AG09319 (cell line): ENCODE data around the gene MAST4.

Source experiments
- DNase-seq: peaks from one replicate; pipeline ENCODE4 v3.0.0-alpha.2; 2010; ENCODE audit warnings: low read depth; ENCODE audit errors: extremely low read depth
- CTCF ChIP-seq: IDR thresholded peaks from 2 replicates; pipeline ENCODE4 v1.5.1; 2011; ENCODE audit warnings: low read depth, mild to moderate bottlenecking, inconsistent platforms, low read length, moderate library complexity

MAST4 gene

DNA sequence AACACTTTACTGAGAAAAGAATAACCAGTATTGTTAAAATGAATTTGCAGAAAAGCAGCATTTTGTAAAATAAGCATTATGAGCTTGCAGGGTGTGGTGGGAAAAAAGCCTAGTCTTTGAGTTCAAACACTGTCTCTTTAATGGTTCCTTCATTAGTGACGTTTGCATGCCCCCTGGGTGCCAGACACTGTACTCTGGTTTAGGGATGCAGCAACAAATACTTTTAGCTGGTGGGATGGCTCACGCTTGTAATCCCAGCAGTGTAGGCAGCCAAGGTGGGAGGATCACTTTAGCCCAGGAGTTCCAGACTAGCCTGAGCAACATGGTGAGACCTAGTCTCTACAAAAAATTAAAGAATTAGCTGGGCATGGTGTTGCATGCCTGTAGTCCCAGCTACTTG is 62.3 kb downstream of the MAST4 start:
- TF ChIP-seq CTCF, result no peak
- no peak for DNase-seq

DNA sequence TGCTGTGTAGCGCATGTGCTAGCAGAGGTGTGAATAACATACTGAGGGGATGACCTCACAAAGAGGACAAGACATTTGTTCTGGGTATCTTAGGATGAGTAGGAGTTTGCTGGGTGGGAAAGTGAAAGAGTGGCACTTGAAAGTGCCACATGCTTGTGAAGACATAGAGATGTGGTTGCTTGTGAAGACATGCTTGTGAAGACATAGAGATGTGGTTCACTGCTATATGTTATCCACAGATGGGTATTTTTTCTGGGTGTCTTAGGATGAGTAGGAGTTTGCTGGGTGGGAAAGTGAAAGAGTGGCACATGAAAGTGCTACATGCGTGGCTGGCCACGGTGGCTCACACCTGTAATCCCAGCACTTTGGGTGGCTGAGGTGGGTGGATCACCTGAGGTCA is 63.6 kb downstream of the MAST4 start:
- no peak for DNase-seq
- no peak for TF ChIP-seq CTCF

GRCh38 chr5:66660396-66660795 is 64.2 kb downstream of the MAST4 start:
- no peak for TF ChIP-seq CTCF

DNA sequence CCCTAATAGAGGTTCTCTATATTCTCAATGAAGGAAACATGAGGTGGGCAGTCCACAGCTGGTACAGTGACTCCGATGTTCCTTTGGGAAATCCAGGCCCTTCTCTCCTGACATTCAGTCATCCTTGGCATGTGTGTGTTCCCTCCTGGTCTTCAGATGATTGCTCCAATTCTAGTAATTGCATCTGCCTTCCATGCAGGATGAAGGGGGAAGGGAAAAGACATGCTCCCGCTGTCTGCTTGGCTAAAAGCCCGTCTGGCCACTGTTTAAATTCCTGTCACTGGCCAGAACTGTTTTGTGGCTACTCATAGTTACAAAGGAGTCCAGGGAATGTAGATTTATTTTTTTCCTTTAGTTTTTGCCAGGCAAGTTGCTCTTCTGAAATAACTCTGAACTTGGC is 65.0 kb downstream of the MAST4 start:
- TF ChIP-seq CTCF, result no peak
- peak; percentile 29 for DNase-seq

More at GRCh38 chr5:66660396-66660795, 64.2 kb downstream of the MAST4 start:
- DNase-seq, result no peak

GRCh38 chr5:66666778-66667177 is 70.6 kb downstream of the MAST4 start:
- no peak for DNase-seq

DNA sequence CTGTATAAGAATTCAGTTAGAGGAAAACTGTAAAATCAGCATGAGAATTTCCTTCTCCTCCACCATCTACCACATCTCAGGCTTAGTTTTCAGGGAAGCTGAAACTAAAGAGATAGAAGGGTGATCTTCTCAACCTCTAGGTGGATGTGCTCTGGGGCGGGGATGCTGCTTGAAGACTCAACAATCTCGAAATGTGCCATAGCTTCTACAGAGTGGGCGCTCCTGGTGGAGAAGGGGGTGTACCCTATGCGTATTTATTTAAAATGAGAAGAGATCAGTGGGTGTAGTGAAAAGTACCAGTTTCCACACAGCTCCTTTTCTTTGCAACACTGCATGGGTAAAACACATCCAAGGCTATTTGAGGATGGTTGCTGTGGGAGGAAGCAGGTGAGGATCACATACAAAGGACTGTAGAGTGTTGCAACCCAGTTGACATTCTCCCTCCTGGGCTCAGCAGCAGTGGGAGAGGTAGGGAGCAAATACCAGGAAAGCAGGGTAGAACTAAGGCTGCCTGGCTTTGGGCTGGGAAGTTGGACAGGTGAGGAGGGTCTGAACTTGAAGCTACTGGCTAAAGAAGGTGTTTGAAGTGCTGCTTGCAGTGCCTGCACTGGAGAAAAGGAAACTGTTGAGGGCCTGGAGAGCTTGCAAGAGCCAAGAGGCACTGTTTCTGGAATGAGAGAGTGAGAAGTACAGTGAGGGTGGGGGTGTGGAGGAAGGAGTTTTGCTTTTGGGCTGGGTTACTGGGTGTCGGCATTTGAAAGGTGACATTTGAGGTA is 73.1 kb downstream of the MAST4 start:
- TF ChIP-seq CTCF, result no peak
- no peak for DNase-seq

More at GRCh38 chr5:66666778-66667177, 70.6 kb downstream of the MAST4 start:
- TF ChIP-seq CTCF, result no peak

DNA sequence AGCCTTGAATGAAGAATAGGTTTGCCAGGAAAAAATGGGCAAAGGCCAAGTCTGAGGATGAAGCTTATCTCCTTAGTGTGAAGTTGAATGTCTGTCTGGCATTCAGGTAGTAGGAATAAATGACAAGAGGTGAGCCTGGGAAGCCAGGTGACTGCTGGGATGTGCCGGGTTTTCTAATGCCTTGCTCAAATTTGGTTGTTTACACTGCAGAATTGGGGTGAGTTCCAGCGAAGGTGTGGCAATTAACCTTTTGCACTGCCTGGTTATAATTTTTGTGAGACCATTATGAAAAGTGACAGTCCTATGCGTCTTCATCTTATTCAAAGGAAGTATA is 73.6 kb downstream of the MAST4 start:
- no peak for TF ChIP-seq CTCF

More for the DNA sequence above, 73.6 kb downstream of the MAST4 start:
- no peak for DNase-seq
